Activated naive CD4-positive, alpha-beta T cell treated with anti-CD3 and anti-CD28 coated beads for 36 hours (primary cell): ENCODE results near the gene LRRC57. TPM values are rescaled to one million over a fixed set of nuclear protein-coding genes. Genes with fewer than 3 reads are reported as not detected.

Experiments used
- CTCF ChIA-PET: fragments of 350-600 bp; sonication (Branson Sonifier 250); formaldehyde crosslinking; loops from one replicate; lab custom pipeline; 2021; ENCODE audit warnings: antibody characterized with exemption; lab: Charles Lee
- DNase-seq: peaks from one replicate; pipeline ENCODE4 v3.0.0-alpha.2; 2020
- H3K27ac Mint-ChIP-seq: one replicate; pipeline ENCODE4 v1.8.0; 2021; ENCODE audit warnings: mild to moderate bottlenecking, mixed read lengths
- H3K27me3 Mint-ChIP-seq: one replicate; pipeline ENCODE4 v1.8.0; 2021; ENCODE audit warnings: low read depth, mixed read lengths
- H3K36me3 Mint-ChIP-seq: one replicate; pipeline ENCODE4 v1.8.0; 2021; ENCODE audit warnings: low read depth, mixed read lengths
- H3K4me1 Mint-ChIP-seq: one replicate; pipeline ENCODE4 v1.8.0; 2021; ENCODE audit warnings: low read depth, mixed read lengths
- H3K4me3 Mint-ChIP-seq: one replicate; pipeline ENCODE4 v1.8.0; 2021; ENCODE audit warnings: mild to moderate bottlenecking, moderate library complexity, mixed read lengths
- H3K9me3 Mint-ChIP-seq: one replicate; pipeline ENCODE4 v1.8.0; 2021; ENCODE audit warnings: mixed read lengths
- intact Hi-C: fragments of 100-400 bp; cut with micrococcal nuclease; formaldehyde crosslinking; loops from one replicate; pipeline ENCODE4 v1.15.1; 2023
- total RNA-seq, 2 experiments: library from RNA; stranded (reverse); gene quantifications; one replicate each; pipeline ENCODE4 v1.2.3, GENCODE V29; 2021

Gene LRRC57
- total RNA-seq, 2 experiments from 2014 or later, result 14.7 to 16.3 TPM

- H3K4me3 Mint-ChIP-seq, result no peak overlapping the region
- intact Hi-C loops, result no loop called here
- peaks cover 2% of the 10 kb centered on the region for H3K36me3 Mint-ChIP-seq
- no peak for DNase-seq
- H3K9me3 Mint-ChIP-seq, result no peaks in the 10 kb centered on the region
- CTCF ChIA-PET, result interaction anchor here (0.6 to 1.2 kb wide), 2 partner anchors 10 to 122 kb away, joined by 3 to 4 read pairs; no protein-coding TSS in a partner anchor
- H3K4me1 Mint-ChIP-seq, result peaks cover 63% of the 10 kb centered on the region
- no peak overlapping the region for H3K27ac Mint-ChIP-seq
- no peaks in the 10 kb centered on the region for H3K27me3 Mint-ChIP-seq
Measured at GRCh38 chr15:42498212-42499068, 50.2 kb downstream of the LRRC57 start.

DNA sequence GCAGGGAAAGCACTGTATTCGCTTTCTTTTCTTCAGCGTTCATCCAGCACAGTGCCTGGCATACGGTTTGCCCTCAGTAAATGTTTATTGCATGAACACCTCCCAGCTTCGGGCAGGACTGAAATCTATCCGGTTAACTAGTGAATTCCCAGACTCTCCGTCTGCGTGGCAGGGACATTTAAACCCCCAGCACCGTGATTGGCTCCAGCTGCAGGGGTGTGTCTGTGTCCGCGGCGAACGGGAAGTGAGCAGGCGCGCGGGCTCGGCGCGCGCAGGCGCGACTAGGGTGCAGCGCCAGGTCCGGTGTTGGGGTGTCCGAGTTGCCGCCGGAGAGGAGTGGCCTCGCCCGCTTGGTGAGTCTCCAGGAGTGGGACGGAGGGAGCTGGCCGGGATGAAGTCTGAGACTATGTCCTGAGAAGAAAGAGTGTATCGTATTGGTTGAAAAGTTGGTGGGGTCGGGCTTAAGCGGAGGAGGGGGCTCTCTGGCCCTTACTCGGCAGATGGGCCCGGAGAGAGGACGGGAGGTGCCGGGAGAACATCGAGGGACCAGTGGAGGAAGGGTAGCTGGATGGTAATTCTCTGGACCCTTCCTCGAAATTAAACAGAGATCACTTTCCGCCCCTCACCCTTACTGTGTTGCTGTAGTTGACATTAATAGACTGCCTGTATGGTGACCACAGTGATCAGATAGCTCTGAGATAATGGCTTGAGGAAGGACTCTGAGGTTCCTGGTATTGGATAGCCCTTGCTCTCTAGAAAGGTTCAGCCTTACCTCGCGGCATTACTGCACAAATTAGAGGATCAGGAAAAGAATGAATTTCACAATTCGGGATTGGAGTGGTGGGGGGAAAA is 53.0 kb downstream of the LRRC57 start, which contains the start of gene SNAP23:
Gene SNAP23 (plus strand): TSS at position 274 of the 852 bp plus-strand sequence. CDS start 16,213 bp downstream, outside the sequence.
- intact Hi-C loops, result loop anchor here (1.0 kb wide), 1 partner anchor 53 kb away; the partner anchor contains the start of genes HAUS2 and LRRC57
- peak within 1 kb of the TSS; percentile 94 for H3K27ac Mint-ChIP-seq

DNA sequence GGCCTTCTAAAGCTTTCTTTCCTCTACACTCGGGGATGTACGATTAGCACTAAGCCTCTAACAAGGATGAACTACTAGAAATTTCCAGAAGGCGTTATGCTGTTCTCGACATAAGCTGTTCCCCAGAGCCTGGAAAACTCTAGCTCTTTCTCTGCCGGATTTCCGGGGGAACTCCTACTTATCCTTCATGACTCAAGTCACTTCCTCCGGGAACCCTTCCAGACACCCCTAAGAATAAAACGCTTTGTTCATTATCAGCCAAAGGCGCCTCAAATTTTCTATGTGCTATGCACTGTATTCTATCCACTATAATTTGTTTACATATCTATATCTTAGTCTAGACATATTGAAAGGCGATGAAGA is 53.6 kb downstream of the LRRC57 start:
- CTCF ChIA-PET, result no interaction called here
- intact Hi-C loops, result loop anchor here (1.0 to 5.0 kb wide), 4 partner anchors 53 to 523 kb away; partner anchors contain the start of genes EHD4, HAUS2 and LRRC57
- H3K27me3 Mint-ChIP-seq, result no peaks in the 10 kb centered on the region
- H3K27ac Mint-ChIP-seq, result peak overlapping the region; percentile 94
- H3K4me1 Mint-ChIP-seq, result peaks cover 59% of the 10 kb centered on the region
- DNase-seq, result no peak
- peaks cover 4% of the 10 kb centered on the region for H3K36me3 Mint-ChIP-seq
- peak overlapping the region; percentile 99 for H3K4me3 Mint-ChIP-seq
- H3K9me3 Mint-ChIP-seq, result no peaks in the 10 kb centered on the region

More for the DNA sequence above, 53.0 kb downstream of the LRRC57 start, which contains the start of gene SNAP23:
- Mint-ChIP-seq H3K36me3 (peaks cover 2% of the 10 kb centered on the region), H3K4me1 (peaks cover 65% of the 10 kb centered on the region), H3K27me3 (no peaks in the 10 kb centered on the region), H3K4me3 (peak within 1 kb of the TSS; percentile 99), H3K9me3 (no peaks in the 10 kb centered on the region)
- DNase-seq, result peak; percentile 87
- CTCF ChIA-PET, result interaction anchor here (0.6 kb wide), 1 partner anchor 498 kb away, joined by 4 read pairs; no protein-coding TSS in a partner anchor

GRCh38 chr15:42493679-42494078 is 54.9 kb downstream of the LRRC57 start:
- intact Hi-C loops, result loop anchor here (5.0 kb wide), 3 partner anchors 159 to 521 kb away; partner anchors contain the start of gene EHD4
- Mint-ChIP-seq H3K4me3 (no peak overlapping the region), H3K4me1 (peaks cover 60% of the 10 kb centered on the region), H3K27ac (peak overlapping the region; percentile 41), H3K27me3 (no peaks in the 10 kb centered on the region), H3K9me3 (no peaks in the 10 kb centered on the region), H3K36me3 (peaks cover 4% of the 10 kb centered on the region)
- CTCF ChIA-PET, result no interaction called here
- DNase-seq, result no peak

- H3K36me3 Mint-ChIP-seq, result peaks cover 7% of the 10 kb centered on the region
- no peaks in the 10 kb centered on the region for H3K27me3 Mint-ChIP-seq
- CTCF ChIA-PET, result no interaction called here
- intact Hi-C loops, result loop anchor here (1.0 to 5.0 kb wide), 6 partner anchors 57 to 519 kb away; partner anchors contain the start of genes EHD4, GANC, HAUS2 and LRRC57
- H3K4me1 Mint-ChIP-seq, result peaks cover 58% of the 10 kb centered on the region
- H3K4me3 Mint-ChIP-seq, result peak overlapping the region; percentile 84
- peak overlapping the region; percentile 91 for H3K27ac Mint-ChIP-seq
- no peaks in the 10 kb centered on the region for H3K9me3 Mint-ChIP-seq
- DNase-seq, result no peak
Measured at GRCh38 chr15:42491539-42492225, 56.9 kb downstream of the LRRC57 start.

GRCh38 chr15:42490671-42491538 is 57.7 kb downstream of the LRRC57 start, which contains the start of gene ZNF106:
Gene ZNF106 (minus strand): TSS chr15:42491141. CDS start chr15:42472289, 18,852 bp downstream.
- intact Hi-C loops, result loop anchor here (1.0 to 5.0 kb wide), 6 partner anchors 58 to 519 kb away; partner anchors contain the start of genes EHD4, GANC, HAUS2 and LRRC57
- Mint-ChIP-seq H3K27me3 (no peaks in the 10 kb centered on the region), H3K27ac (peak within 1 kb of the TSS; percentile 91), H3K4me3 (peak within 1 kb of the TSS; percentile 84), H3K4me1 (peaks cover 50% of the 10 kb centered on the region), H3K36me3 (peaks cover 7% of the 10 kb centered on the region), H3K9me3 (no peaks in the 10 kb centered on the region)
- DNase-seq, result peak; percentile 88
- CTCF ChIA-PET, result no interaction called here

- peaks cover 5% of the 10 kb centered on the region for H3K36me3 Mint-ChIP-seq
- no peaks in the 10 kb centered on the region for H3K27me3 Mint-ChIP-seq
- CTCF ChIA-PET, result no interaction called here
- intact Hi-C loops, result loop anchor here (2.0 to 5.0 kb wide), 4 partner anchors 59 to 518 kb away; partner anchors contain the start of genes EHD4, HAUS2 and LRRC57
- no peak for DNase-seq
- peaks cover 46% of the 10 kb centered on the region for H3K4me1 Mint-ChIP-seq
- peak overlapping the region; percentile 91 for H3K27ac Mint-ChIP-seq
- no peaks in the 10 kb centered on the region for H3K9me3 Mint-ChIP-seq
- peak overlapping the region; percentile 84 for H3K4me3 Mint-ChIP-seq
Measured at GRCh38 chr15:42490291-42490670, 58.3 kb downstream of the LRRC57 start.

Other genes with a start within 250 kb of the LRRC57 start
- 1 to 10 TPM in 1 of 2 experiments, under 1 TPM in 1; 0.83 to 1.5 TPM for gene CAPN3, start 189.3 kb downstream of the LRRC57 start, total RNA-seq
- 10 to 100 TPM; 40.8 to 41.2 TPM for gene ZNF106, start 57.7 kb downstream of the LRRC57 start, total RNA-seq
- 10 to 100 TPM; 33.1 to 34.5 TPM for gene SNAP23, start 53.2 kb downstream of the LRRC57 start, total RNA-seq
- 10 to 100 TPM; 46.2 to 55.6 TPM for gene HAUS2, start within 50 bp of the LRRC57 start, total RNA-seq
- 1 to 10 TPM; 1.9 to 2.5 TPM for gene STARD9, start 26.8 kb upstream of the LRRC57 start, total RNA-seq
- 10 to 100 TPM; 19.9 to 21.9 TPM for gene CDAN1, start 188.3 kb upstream of the LRRC57 start, total RNA-seq